ENCODE results near the gene PIP5KL1.

PIP5KL1 gene, protein sequence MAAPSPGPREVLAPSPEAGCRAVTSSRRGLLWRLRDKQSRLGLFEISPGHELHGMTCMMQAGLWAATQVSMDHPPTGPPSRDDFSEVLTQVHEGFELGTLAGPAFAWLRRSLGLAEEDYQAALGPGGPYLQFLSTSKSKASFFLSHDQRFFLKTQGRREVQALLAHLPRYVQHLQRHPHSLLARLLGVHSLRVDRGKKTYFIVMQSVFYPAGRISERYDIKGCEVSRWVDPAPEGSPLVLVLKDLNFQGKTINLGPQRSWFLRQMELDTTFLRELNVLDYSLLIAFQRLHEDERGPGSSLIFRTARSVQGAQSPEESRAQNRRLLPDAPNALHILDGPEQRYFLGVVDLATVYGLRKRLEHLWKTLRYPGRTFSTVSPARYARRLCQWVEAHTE

DNA sequence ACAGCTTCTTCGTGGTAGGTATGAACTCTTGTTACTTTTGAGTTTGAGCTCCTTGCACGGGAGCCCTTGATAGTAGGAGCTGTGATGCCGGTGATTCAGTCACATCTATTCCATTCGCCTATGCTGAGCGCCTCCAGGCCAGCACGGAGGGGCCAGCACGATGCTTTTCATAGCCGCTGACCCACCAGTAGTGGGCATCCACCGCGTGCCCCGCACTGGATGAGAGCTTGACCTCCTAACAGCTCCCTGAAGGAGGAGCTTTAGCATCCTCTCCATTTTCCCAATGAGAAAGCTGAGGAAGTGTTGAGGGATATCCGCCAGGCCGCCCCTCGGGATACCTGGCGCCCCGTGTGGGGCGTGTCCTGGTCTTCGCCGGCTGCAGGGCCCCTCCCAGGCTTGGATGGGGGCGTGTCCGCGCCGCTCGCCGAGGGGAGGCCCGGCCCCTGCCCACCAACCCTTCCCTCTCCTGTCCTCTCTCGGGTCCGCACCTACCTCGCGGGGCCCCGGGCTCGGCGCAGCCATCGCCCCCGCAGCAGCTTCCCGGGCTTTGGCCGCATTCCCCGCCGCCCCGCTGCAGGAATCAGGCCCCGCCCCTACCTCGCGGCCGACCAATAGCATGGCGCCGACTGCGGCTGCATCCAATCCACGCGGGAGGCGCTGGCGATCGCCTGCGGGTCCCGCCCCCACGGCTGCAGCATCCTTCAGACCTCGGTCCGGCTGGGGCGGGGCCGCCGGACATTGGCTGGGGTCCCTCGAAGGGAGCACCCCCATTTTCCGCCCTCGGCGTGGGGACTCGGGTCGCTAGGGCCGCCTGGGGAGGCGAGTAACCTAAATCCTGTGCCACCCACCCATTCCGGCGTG, at the start of gene PIP5KL1:
Gene PIP5KL1, minus strand, starts transcription at position 547 of the 861 bp plus-strand sequence. Its CDS starts 25 bp downstream, at position 522.
- peak in 1 of 2 donors; percentile 65 for DNase-seq (ENCODE audit: low read depth in 2 of 2)

DNA sequence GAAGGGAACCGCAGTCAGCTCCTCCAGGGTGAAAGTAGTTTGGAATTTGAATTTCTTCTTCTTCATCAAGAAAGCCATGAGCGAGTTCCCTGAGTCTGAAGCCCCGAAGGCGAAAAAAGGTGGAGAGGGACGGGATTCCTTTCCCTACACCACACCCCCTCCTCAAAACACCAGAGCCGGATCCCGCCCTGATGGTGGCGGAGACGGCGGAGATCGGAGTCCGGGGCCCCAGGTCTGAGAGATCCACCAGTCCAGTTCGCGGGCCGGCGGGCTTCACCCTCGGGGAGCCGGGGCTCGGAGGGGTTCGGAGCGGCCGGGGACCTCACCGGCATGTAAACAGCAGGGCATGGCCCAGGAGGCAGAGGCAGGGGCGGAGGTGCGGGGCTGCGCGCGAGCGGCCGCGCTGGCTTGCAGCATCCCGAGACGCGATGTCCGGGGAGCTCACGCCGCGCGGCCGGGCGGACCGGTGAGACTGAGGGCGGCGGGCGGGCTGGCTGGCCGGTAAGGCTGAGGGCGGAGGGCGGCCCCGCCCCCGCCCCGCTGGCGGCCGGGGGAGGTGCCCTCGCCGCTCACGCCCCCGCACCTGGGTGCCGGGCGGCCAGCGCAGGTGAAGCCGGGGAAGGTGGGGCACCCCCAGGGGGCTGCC, 49.6 kb upstream of the PIP5KL1 start:
- no peak for DNase-seq (ENCODE audit: low read depth in 2 of 2)

DNA sequence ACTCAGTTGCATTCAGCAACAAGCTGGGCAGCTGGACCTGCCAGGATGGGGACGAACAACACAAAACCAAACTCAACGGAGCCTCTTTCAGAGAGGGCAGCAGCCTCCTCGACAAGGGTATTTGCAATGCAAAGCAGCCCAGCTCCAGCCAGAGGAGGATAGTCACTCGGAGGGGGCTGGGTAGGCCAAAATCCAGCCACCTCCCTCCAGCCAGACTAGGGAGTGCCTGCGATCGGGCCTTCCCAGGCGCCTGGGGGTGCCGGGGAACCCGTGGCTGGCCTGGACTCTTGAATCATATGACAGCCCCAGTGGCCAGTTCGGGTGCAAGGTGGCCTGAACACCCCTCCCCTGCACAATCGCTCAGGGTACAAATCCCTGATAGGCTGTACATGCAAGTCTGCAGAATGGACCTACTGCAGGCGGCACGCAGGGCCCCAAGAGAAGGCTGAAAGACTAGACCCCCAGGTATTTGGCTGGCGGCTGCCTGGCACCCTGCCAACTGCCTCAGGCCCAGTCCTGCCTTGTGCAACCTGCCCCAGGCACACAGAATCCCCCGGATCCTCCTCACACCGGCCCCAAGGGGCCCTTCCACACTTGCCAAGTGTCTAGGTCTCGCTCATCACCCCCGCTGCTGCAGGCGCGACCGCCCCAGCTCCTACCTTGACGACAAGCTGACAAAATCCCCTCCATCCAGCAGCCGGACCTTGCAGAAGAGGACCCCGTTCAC, 48.9 kb upstream of the PIP5KL1 start:
- DNase-seq (ENCODE audit: low read depth in 2 of 2), result no peak

DNA sequence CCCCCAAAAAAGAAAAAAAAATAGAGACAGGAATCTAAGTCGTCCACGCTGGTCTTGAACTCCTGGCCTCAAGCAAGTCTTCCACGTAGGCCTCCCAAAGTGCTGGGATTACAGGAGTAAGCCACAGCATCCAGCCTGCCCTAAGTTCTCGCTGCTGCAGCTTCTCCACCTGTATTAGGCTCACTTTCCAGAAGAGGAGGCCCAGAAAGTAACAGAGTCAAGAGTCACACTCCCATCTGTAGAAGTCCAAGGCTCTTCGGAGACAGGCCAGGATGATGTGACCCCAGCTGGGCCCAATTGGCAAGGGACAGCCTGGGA, 48.4 kb upstream of the PIP5KL1 start:
- no peak for DNase-seq (ENCODE audit: low read depth in 2 of 2)

DNA sequence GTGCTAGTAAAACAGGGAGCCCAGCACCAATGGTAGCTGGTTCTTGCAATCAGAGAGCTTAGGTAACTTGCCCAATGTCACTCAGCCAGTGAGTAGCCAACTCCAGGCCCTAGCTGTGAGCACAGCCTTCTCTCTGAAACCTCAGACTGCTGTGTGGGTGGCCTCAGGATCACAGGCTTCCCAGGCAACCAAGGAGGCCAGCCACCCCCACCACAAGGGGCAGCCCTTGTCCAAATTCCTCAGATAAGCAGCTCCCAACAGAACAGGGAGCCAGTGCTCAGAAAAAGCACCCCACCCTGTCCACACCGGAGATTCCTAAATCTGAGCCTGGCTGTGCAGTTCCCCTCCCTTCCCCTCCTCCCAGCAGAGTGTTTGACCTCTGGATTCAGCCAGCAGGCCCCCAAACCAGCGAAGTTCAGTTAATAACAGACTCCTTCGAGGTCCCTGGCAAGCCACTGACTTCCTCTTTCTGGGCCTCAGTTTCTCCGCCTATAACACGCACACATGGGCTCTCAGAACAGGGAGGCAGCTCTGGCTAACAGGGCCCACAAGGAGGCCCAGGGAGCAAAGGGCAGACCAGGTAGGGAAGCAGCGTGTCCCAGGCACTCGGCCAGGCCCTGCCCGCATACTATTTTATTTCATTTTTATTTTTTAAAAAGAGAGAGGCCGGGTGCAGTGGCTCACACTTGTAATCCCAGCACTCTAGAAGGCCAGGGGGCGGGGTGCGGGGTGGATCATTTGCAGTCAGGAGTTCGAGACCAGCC, 47.5 kb upstream of the PIP5KL1 start:
- no peak for DNase-seq (ENCODE audit: low read depth in 2 of 2)

DNA sequence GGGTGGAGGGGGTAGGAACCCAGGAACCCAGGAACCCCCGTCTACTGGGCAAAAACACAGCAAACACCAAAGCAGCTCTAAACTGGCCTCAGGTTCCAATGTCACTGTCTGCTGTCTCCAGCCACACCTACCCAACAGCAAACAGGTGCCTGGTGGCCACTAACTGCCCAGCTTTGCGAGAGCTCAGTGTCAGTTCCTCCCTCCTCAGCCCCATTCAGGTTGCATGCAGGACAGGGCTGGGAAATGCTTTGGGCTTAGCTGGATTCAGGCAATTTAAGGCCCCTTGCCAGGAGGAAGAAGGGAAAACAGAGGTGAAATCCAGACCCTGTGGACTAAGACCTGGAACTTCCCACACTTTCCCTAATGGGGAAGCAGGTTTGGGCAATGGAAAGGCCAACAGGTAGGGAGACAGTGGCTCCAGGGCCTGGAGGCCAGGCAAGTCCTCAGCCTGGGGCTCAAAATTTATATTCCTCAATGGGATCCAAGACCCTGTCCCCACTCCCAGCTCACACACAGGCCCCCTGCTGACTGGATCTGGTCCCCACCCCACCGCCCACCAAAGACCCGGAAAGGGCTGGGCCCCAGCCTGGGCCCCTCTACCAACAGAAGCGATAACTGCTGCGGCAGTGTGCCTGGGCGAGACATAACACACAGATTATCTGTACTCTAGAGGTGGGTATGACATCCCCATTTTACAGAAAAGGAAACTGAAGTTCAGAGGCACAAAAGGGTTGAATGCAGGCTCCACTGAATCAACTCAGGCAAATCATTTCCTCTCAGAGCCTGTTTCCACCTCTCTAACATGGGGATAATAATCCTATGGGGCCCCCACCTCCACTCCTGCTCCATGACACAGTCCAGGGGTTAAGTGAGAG, 46.7 kb upstream of the PIP5KL1 start:
- no peak for DNase-seq (ENCODE audit: low read depth in 2 of 2)

DNA sequence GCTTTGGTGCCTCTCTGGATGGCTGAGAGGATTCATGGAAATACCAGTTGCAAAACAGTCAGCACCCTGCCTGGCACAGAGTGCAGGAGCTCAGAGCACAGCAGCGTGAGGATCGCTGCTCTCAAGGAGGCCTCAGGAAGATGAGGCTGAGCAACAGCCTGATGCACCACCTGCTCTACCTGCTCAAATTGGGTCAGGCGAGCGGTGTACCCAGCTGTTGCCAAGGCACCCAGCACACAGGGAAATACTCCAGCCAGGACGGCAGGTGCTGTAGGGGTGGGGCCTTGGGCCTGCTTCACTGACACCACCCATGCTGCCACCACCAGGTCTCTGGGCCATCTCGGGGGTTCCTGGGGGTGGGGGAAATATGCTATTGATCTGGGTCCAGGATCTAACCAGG, 45.9 kb upstream of the PIP5KL1 start:
- DNase-seq (ENCODE audit: low read depth in 2 of 2), result no peak

DNA sequence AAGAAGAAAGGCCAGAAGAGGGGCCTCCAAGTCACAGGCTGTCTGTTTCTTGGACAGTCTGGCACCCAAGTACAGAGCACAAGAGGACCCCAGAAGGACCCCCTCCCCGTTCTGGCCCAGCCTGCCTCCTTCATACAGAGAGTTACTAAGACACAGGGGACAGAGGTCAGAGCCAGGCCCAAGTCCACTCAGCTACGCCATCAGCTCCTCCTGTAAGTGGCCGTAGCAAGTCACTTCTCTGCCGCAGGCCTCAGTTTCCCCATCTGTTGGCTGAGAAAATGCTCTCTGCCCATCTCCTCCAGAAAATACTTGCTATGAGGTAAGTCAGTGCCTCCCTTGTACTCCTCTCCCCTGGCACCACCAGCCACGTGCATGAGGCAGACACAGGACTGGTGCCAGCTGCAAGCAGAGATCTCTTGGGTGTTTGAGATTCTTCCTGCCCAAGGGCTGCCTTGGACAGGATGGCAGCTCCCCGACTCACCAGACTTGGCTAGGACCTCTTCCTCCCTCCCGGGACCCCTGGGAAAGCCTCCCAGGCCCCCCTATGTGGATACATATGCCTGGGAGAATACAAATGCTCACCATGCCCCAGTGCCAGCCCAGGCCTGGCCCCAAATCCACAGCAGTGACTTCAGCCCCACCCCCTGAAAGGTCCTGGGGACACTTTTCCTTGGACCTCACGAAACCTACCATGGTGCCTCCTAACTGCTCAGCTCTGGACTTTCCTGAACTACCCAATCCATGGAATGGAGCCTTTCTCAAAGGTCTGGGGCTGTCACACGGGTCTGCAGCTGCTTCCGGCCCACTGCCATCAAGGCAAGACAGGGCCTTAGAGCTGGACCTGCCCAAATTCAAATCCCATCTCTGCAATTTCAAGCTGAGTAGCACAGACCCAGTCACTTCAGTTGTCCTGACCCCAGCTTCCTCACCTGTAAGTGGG, 45.1 kb upstream of the PIP5KL1 start:
- DNase-seq (ENCODE audit: low read depth in 2 of 2), result no peak

DNA sequence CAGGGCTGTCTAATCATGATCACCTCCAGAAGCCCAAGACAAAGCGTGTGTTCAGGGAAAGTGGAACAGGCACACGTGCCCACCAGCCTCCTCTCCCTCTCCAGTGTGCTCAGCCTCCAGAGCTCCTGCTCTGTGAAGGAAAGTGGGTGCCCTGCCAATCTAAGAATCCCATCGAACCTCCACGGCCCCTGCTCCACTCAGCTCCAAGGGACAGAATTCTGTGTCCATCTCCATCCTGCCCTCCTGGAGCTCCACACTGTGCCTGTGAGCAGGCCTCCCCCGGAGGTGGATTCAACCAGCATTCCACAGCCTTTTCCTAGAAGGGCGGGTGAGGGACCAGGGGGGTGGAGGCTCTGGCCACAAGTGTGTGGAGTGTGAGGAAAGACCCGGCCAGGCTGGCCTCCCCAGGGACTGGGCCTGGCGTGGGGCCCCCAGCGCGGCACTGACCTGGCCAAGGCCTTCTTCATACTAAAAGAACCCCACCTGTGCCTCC, 44.2 kb upstream of the PIP5KL1 start:
- no peak for DNase-seq (ENCODE audit: low read depth in 2 of 2)

DNA sequence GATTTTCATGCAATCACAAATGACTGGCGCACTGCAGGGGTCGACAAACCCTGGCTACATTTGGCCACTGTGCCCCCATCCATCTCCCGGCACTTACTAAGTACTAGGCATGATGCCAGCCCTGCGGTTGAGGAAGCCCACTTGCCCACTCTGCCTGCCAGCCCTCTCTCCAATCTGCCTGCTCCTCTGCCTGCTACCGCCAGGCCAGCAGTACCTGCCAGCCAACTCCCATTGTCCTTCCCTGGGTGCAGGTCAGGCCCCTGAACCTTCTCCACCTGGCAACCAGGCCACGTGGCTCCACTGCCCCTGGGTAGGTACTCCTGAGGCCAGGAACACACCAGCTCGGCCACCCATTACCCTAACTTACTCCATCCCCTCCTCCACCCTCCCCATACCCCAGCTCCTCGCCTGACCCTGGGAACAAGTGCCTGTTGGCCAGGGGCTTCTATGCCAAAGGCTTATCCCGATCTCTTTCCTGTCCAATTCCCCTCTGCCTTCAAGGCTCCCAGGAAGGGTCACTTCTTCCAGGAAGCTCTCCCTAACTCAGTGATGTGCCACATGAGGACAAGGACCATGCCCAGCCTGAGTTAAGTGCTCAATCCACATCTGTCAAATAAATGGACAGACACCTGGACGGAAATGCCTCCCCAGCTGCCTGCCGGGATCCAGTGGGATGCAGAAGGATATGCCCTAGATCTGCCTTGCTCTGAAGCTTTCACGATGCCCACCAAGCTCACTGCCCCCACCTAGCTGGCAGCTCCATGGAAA, 43.6 kb upstream of the PIP5KL1 start:
- no peak for DNase-seq (ENCODE audit: low read depth in 2 of 2)

DNA sequence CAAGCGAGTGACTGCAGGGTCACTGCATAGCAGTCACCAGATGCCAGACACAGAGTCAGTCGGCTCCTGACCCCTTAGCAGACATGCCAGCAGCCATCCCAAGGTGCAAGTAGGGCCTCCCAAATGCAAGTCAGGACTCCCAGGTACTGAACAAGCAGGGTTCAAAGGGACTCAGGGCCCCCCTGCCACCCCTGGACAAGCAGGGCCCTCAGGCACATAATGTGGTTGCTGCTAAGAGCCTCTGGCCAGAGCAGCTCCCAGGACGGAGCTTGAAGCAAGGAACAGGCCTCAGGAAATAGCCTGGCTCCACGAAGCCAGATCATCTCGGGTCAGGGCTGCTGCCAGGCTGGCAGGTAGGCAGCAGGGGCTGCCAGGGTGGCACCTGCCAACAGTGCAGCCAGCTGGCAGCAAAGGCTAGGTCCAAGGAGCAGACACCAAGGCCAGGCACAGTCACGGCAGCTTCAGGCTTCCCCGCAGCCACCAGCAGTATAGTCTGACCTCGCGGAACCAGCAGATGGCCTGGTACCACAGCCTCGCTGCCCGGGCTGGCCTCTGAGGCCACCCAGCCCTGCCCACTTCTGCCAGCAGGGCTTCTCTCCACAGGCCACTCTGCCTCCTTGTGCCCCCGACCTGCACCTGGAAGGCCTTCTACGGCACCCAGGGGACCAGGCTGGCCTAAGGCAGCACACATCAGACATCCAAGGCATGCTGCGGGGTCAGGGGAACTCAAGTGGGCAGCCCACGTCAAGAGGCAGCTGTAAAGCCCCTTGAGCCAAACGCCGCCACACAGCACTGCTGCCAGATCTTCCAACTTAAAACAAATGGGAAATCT, 42.8 kb upstream of the PIP5KL1 start:
- no peak for DNase-seq (ENCODE audit: low read depth in 2 of 2)

DNA sequence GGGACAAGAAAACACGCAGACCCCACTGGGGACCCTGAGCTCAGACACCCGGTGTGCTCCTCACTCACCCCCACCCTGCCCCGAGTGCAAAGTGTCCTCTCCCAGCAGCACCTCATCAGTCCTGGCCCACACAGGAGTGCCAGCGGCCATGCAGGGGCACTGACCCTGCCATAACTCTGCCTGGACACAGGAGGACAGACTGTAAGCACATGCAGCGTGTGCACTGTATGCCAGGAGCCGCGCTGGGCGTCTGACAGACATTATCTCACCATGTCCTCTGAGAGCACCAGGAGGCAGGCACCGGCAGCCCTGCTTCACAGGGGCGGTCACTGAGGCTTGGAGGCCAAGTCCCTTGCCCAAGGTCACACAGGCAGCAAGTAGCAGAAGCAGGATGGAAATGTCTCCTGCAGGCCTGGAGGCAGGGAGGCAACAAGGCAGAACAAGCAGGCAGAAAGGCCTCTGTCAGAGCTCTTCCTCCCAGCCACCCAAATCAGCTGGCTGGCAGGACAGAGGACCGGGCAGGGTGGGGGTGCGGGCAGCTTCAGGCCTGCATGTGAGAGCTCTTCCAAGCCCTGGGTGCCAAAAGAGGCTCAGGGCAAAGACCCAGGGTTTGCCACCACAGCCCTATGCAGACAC, 41.8 kb upstream of the PIP5KL1 start:
- DNase-seq (ENCODE audit: low read depth in 2 of 2), result no peak

DNA sequence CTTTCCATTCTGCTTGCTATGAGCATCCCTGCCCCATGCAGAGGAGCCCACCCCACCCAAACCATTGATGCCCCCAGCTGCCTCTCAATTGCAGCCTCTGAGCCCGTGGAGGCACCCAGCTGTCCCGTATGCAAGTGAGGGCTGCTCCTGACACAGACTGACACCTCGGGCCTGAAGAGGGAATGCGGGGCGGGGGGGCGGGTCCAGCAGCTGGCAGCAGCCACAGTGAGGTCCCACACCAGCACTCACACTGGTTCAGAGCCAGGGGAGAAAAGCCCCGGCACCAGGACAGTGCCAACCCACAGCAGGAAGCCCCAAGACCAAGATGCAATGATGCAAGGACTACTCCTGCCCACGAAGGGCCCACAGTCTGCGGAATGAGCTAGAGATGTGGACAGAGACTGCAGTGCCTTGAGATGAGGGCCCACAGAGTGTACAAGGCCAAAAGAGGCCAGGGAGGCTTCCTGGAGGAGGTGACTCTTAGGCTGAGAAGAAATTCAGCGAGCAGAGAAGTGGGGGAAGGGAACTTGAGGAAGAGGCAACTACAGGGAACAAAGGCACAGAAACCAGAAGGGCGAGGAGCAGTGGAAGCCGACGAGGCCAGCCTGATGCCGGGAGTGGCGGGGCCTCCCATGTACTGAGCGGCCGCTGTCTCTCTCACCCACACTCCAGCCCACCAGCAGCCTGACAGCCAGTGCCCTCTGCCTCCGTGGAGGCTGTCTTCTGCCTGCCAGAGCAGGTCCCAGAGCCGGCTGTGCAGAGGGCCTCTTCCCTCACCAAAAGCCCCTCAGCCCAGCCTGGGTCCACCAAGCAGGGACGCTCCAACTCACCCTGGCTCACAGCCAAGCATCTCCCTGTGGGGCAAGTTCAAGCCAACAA, 41.0 kb upstream of the PIP5KL1 start:
- no peak for DNase-seq (ENCODE audit: low read depth in 2 of 2)

DNA sequence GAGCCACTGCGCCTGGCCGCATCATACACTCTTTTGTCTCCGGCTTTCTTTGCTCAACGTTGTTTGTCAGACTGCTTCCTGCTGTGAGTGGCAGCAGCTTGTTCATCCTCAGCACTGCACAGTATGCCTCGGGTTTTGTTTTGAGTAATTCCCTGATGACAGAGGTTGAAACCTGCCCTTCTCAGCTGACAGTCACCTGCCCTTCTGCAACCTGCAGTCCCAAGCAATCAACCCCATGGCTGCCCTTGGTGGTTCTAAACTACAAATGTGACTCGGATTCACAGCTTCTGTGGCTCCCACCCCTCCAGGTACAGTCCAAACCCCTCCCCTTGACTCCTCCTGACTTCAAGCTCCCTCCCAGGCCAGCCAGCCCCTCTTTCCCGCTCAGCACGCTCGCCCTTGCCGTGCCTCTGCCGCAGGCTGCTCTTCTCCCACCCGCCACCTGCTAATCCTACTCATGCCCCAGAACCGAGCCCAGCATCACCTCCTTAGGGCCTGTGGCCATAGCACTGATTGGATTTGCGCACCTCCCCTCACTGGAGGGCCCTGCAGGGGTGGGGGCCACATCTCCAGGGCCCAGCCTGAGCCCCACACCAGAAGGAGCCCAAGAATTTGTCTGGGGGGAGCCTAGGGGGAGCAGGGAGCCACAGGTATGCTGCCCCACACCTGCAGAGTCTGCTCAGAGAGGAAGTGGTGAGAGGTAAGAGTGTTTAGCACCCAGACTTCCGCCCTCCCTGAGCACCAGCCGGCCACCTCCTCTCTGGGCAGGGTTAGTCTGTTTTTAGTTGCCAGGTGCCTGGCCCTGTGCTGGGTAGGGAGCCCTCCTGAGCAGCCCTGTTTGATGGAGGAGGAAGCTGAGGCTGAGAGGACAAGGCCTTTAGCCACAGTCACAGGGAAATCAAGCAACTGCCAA, 40.1 kb upstream of the PIP5KL1 start:
- DNase-seq (ENCODE audit: low read depth in 2 of 2), result peak; percentile 65 to 78

Data from stimulated activated CD4-positive, alpha-beta T cell treated with anti-CD3 and anti-CD28 coated beads, Interleukin-15, amount 100 ng/mL, for 48 hours (primary cell).